Islet precursor cell (in vitro differentiated cells): ENCODE measurements around the gene LTC4S.
"Not testable (repeated sequence)": the region's sequence is repeated elsewhere in the genome, so short reads cannot be mapped to it uniquely, and the experiment has no call there.

ENCODE experiments used
- DNase-seq: peaks from one replicate; pipeline ENCODE4 v3.0.0-alpha.2; 2018

The LTC4S gene, protein sequence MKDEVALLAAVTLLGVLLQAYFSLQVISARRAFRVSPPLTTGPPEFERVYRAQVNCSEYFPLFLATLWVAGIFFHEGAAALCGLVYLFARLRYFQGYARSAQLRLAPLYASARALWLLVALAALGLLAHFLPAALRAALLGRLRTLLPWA

DNA sequence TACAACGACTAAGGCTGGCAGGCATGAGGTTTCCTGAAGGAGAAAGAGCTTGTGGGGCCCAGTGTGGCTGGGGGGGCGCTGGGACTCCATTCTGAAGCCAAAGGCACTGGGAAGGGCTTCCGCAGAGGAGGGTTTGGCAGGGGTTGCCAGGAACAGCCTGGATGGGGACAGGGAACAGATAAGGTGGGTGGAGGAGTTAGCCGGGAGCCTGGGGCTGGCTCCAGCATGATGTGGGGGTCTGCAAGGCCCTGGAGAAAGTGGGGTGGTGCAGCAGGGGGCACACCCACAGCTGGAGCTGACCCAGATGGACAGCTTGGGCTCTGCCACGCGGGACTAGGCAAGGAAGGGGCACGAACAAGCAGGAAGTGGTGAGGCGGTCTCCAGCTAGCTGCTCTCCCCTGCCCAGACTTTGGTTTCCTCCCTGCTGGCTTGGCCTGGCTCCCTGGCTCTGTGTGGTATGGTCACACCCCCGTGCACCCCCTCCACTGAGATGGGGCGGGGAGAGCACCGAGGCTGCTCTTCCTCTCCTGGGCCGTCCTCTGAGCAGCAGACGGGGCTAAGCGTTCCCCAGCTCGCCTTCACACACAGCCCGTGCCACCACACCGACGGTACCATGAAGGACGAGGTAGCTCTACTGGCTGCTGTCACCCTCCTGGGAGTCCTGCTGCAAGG lies at the start of gene LTC4S:
LTC4S (plus strand) TSS at position 519 of the 672 bp plus-strand sequence; CDS start at position 614, 95 bp downstream.
- no peak for DNase-seq

- DNase-seq = not testable (repeated sequence)
Measured at GRCh38 chr5:179744106-179744505, 49.7 kb upstream of the LTC4S start.

DNA sequence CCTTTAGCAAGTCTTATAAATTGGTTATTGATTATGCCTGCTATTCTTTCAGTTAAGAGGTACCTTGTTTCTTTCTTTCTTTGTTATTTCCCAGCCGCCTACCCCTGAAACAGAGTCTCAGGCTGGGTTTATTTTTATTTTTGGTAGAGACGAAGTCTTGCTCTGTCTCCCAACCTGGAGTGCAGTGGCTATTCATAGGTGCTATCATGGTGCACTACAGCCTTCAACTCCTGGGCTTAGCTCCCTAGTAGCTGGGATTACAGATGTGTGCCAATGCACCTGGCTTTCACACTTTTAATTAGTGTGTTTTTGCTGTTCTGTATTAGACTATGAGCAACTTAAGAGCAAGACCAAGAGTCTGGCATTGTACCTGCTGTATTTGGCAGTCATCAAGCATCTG lies 46.9 kb upstream of the LTC4S start:
- DNase-seq = no peak

DNA sequence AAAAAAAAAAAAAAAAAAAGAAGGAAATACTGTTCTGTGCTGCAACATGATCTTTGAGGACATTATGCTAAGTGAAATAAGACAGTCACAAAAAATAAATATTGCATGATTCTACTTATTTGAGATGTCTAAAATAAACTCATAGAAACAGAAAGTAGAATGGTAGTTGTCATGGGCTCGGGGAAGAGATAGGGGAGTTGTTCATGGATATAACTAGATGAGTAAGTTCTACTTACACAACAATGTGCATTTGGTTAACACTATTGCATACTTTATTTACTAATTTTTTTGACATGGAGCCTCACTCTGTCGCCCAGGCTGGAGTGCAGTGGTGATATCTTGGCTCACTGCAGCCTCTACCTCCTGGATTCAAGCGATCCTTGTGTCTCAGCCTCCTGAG lies 46.0 kb upstream of the LTC4S start:
- DNase-seq = no peak

GRCh38 chr5:179749857-179750508 lies 43.8 kb upstream of the LTC4S start:
- DNase-seq = no peak

- no peak for DNase-seq
Measured at GRCh38 chr5:179753971-179754370, 39.8 kb upstream of the LTC4S start.

- no peak for DNase-seq
Measured at GRCh38 chr5:179755022-179755421, 38.8 kb upstream of the LTC4S start.

- DNase-seq = no peak
Measured at GRCh38 chr5:179758955-179759354, 34.8 kb upstream of the LTC4S start.

DNA sequence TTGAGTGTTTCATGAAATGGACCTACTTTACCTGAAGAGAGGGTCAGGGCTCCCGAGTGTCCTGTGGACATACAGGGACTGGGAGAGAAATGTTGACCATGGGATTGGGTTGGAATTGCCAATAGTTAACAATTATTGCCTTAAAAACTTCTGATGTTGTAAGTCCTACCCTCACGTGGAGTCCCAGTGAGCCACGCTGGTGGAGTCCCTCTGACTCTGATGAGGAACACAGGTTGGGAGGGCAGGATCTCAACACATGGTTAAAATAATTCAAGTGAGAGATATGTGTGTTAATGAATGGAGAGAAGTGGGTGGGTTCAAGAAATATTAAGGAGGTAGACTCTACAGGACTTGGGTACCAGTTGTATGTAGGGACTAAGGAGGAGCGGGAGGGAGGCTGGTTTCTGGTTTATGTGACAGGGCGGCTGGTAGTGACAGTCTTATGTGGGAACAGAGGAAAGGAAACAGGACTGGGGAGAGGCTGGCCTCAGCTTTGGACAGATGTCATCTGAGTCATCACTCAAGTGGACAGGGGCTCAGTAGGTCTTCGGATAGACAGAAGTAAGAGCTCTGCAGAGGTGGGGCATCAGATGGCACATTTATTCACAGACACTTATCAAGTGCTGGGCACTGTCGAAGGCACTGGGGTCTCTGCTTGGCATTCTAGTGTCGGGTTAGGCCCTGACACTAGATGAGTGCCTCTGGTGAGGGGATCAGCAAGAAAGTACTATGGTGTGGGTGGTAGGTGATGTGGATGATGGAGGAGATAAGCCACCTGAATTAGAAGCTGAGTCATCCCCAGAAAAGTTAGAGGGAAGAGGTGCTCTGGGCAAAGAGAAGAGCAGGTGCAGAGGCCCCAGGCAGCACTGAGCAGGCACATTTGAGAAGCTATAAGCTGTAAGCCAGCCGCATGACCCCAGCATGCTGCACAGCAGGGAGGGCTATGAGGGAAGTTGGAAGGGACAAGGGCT lies 33.9 kb upstream of the LTC4S start:
- peak; percentile 67 for DNase-seq

GRCh38 chr5:179762079-179762780 lies 31.6 kb upstream of the LTC4S start:
- DNase-seq = no peak

DNA sequence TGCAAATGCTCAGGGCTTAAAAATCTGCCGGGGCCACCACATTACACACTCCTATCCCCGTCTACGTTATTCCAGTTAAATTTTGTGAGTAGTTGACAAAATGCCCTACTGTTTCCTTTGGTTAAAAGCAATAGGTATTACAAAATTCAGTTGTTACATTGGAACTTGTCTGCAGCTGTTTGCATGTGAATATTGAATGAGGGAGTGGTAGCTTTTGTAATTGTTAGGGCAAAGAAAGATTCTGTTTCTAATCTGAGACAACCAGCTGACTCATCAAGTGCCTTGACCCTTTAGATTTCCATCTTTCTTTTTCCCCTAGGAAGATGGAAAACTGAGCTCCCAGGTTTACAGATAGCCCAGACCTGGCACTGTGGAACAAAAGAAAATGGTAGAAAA lies 31.0 kb upstream of the LTC4S start:
- no peak for DNase-seq

GRCh38 chr5:179763215-179763945 lies 30.4 kb upstream of the LTC4S start:
- peak; percentile 85 for DNase-seq

DNA sequence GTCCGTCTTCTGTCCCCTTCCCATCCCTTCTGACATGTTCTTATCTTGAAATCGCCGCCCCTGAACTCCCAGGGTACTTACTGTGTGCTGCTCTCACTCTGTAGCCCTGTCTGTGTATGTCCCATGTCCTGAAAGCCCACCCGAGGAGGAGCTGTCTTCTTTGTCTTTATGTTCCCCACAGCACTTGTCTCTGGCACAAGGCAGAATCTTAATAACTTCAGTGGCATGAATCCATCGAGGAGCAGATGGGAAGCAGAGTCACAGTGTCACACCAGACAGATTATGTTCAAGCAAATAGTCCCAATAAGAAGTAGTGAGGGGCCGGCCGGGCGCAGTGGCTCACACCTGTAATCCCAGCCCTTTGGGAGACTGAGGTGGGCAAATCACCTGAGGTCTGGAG lies 29.7 kb upstream of the LTC4S start:
- DNase-seq = no peak

DNA sequence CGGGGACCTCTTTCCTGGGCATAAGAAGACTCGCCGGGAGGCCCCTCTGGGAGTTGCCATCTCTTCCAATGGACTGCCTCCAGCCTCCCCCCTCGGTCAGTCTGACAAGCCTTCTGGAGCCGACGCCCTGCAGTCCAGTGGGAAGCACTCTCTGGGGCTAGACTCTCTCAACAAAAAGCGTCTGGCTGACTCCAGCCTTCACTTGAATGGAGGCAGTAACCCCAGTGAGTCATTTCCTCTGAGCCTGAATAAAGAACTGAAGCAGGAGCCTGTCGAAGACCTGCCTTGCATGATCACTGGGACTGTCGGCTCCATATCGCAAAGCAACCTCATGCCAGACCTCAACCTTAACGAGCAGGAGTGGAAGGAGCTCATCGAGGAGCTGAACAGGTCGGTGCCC lies 28.4 kb upstream of the LTC4S start:
- peak; percentile 96 for DNase-seq

- peak; percentile 89 for DNase-seq
Measured at GRCh38 chr5:179766021-179766725, 27.6 kb upstream of the LTC4S start.

GRCh38 chr5:179766726-179767455 lies 26.9 kb upstream of the LTC4S start:
- no peak for DNase-seq

DNA sequence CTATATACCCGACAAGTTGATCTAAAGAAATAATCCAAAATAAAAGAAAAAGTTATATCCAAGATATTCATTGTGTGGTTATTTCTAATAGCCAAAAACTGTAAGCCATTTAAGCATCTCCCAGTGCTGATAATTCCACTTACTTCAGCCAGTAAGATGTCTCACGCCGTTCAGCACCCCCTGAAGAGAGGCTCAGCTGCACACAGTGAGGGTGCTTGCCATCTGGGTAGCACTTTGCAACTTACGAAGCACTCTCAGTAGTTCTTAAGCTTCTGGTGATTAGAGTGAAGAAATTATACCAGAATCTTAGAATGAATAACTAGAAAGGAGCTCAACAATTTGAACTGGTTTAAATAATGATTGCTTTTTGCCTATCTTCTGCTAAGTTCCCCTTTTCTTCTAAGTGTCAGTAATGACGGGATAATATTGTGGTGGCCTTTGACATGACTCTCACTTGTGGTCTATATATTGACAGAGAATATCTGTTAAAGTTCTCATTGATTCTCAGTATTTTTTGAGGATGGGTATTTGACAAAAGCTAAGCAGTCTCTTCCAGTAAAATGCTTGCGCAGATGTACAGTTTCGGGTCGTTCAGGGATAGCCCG lies 26.2 kb upstream of the LTC4S start:
- no peak for DNase-seq

GRCh38 chr5:179768326-179769085 lies 25.3 kb upstream of the LTC4S start:
- no peak for DNase-seq

- no peak for DNase-seq
Measured at GRCh38 chr5:179769271-179769670, 24.5 kb upstream of the LTC4S start.
